Glutamatergic neuron (in vitro differentiated cells): ENCODE measurements around the gene ITFG1. TPM values are rescaled to one million over a fixed set of nuclear protein-coding genes. Genes with fewer than 3 reads are reported as not detected.
"Not testable (repeated sequence)": the region's sequence is repeated elsewhere in the genome, so short reads cannot be mapped to it uniquely, and the experiment has no call there.

Experiments used
- DNase-seq: peaks from one replicate; pipeline ENCODE4 v3.0.0; 2022
- H3K27ac Mint-ChIP-seq: one replicate; pipeline ENCODE4 v1.8.0; 2020; ENCODE audit warnings: mild to moderate bottlenecking, mixed read lengths, inconsistent platforms; ENCODE audit not compliant: unreplicated experiment
- H3K27me3 Mint-ChIP-seq: one replicate; pipeline ENCODE4 v1.8.0; 2020; ENCODE audit warnings: mild to moderate bottlenecking, moderate library complexity, mixed read lengths, inconsistent platforms; ENCODE audit not compliant: unreplicated experiment
- H3K36me3 Mint-ChIP-seq: one replicate; pipeline ENCODE4 v1.8.0; 2020; ENCODE audit warnings: mild to moderate bottlenecking, mixed read lengths, inconsistent platforms; ENCODE audit not compliant: unreplicated experiment
- H3K4me1 Mint-ChIP-seq: one replicate; pipeline ENCODE4 v1.8.0; 2020; ENCODE audit warnings: mild to moderate bottlenecking, low read depth, mixed read lengths, inconsistent platforms; ENCODE audit not compliant: unreplicated experiment
- H3K4me3 Mint-ChIP-seq: one replicate; pipeline ENCODE4 v1.8.0; 2020; ENCODE audit warnings: mild to moderate bottlenecking, mixed read lengths, inconsistent platforms; ENCODE audit not compliant: unreplicated experiment
- H3K9me3 Mint-ChIP-seq: one replicate; pipeline ENCODE4 v1.8.0; 2020; ENCODE audit warnings: mild to moderate bottlenecking, moderate library complexity, mixed read lengths, inconsistent platforms; ENCODE audit not compliant: unreplicated experiment
- CTCF ChIP-seq: fragments of 200-600 bp; sonication (generic); IDR thresholded peaks from one replicate; pipeline ENCODE4 v1.5.0; 2021; ENCODE audit not compliant: partially characterized antibody, unreplicated experiment
- total RNA-seq: library from RNA; stranded (reverse); fragmentation: NEBNext Ultra II Directional; extraction: Animal tissue kit (Norgen Biotek cat#: 25700); gene quantifications from one replicate; pipeline ENCODE4 v1.2.1, GENCODE V29; 2021; ENCODE audit not compliant: unreplicated experiment

Gene ITFG1
- total RNA-seq, 1 donor from 2014 or later, result 68.7 TPM

- Mint-ChIP-seq H3K36me3 (no peaks in the 10 kb centered on the region), H3K9me3 (peaks cover 2% of the 10 kb centered on the region), H3K4me1 (no peaks in the 10 kb centered on the region), H3K27ac (no peak overlapping the region), H3K27me3 (no peaks in the 10 kb centered on the region), H3K4me3 (no peak overlapping the region)
- DNase-seq, result no peak
- no peak for TF ChIP-seq CTCF
Observed at GRCh38 chr16:47446431-47446830, 14.4 kb downstream of the ITFG1 start.

- not testable (repeated sequence) for H3K4me3 Mint-ChIP-seq, H3K27me3 Mint-ChIP-seq, DNase-seq, H3K4me1 Mint-ChIP-seq, H3K27ac Mint-ChIP-seq
- H3K9me3 Mint-ChIP-seq, result peaks cover 14% of the 10 kb centered on the region
- peaks cover 14% of the 10 kb centered on the region for H3K36me3 Mint-ChIP-seq
Observed at GRCh38 chr16:47442884-47443283, 18.0 kb downstream of the ITFG1 start.

GRCh38 chr16:47440066-47440465, 20.8 kb downstream of the ITFG1 start:
- Mint-ChIP-seq H3K9me3 (peaks cover 14% of the 10 kb centered on the region), H3K36me3 (peaks cover 20% of the 10 kb centered on the region)
- DNase-seq, H3K27ac Mint-ChIP-seq, H3K4me3 Mint-ChIP-seq, H3K27me3 Mint-ChIP-seq, H3K4me1 Mint-ChIP-seq: not testable (repeated sequence)

GRCh38 chr16:47434274-47434673, 26.6 kb downstream of the ITFG1 start:
- not testable (repeated sequence) for H3K27me3 Mint-ChIP-seq, H3K9me3 Mint-ChIP-seq, H3K4me1 Mint-ChIP-seq, DNase-seq, H3K27ac Mint-ChIP-seq, H3K4me3 Mint-ChIP-seq
- H3K36me3 Mint-ChIP-seq, result peaks cover 20% of the 10 kb centered on the region

GRCh38 chr16:47431960-47432359, 28.9 kb downstream of the ITFG1 start:
- Mint-ChIP-seq H3K36me3 (peaks cover 7% of the 10 kb centered on the region), H3K4me1 (no peaks in the 10 kb centered on the region), H3K27me3 (no peaks in the 10 kb centered on the region), H3K27ac (no peak overlapping the region), H3K9me3 (peaks cover 2% of the 10 kb centered on the region), H3K4me3 (no peak overlapping the region)
- DNase-seq, result no peak
- no peak for TF ChIP-seq CTCF

GRCh38 chr16:47426806-47427205, 34.1 kb downstream of the ITFG1 start:
- no peak for DNase-seq
- Mint-ChIP-seq H3K4me3 (no peak overlapping the region), H3K9me3 (peaks cover 4% of the 10 kb centered on the region), H3K36me3 (peaks cover 15% of the 10 kb centered on the region), H3K27ac (no peak overlapping the region), H3K27me3 (peaks cover 2% of the 10 kb centered on the region), H3K4me1 (no peaks in the 10 kb centered on the region)
- no peak for TF ChIP-seq CTCF

GRCh38 chr16:47424846-47425245, 36.0 kb downstream of the ITFG1 start:
- TF ChIP-seq CTCF, result no peak
- peaks cover 4% of the 10 kb centered on the region for H3K9me3 Mint-ChIP-seq
- H3K27ac Mint-ChIP-seq, result no peak overlapping the region
- no peaks in the 10 kb centered on the region for H3K4me1 Mint-ChIP-seq
- peaks cover 2% of the 10 kb centered on the region for H3K27me3 Mint-ChIP-seq
- DNase-seq, result no peak
- no peak overlapping the region for H3K4me3 Mint-ChIP-seq
- peaks cover 12% of the 10 kb centered on the region for H3K36me3 Mint-ChIP-seq
